HG03280 (cell line): ENCODE results near the gene GID8.

Experiments
- ATAC-seq: cut with Tn5 transposase; IDR thresholded peaks from one replicate; pipeline ENCODE4 v1.9.1; 2021; ENCODE audit warnings: mild to moderate bottlenecking, moderate library complexity; ENCODE audit not compliant: unreplicated experiment

The GID8 gene

DNA sequence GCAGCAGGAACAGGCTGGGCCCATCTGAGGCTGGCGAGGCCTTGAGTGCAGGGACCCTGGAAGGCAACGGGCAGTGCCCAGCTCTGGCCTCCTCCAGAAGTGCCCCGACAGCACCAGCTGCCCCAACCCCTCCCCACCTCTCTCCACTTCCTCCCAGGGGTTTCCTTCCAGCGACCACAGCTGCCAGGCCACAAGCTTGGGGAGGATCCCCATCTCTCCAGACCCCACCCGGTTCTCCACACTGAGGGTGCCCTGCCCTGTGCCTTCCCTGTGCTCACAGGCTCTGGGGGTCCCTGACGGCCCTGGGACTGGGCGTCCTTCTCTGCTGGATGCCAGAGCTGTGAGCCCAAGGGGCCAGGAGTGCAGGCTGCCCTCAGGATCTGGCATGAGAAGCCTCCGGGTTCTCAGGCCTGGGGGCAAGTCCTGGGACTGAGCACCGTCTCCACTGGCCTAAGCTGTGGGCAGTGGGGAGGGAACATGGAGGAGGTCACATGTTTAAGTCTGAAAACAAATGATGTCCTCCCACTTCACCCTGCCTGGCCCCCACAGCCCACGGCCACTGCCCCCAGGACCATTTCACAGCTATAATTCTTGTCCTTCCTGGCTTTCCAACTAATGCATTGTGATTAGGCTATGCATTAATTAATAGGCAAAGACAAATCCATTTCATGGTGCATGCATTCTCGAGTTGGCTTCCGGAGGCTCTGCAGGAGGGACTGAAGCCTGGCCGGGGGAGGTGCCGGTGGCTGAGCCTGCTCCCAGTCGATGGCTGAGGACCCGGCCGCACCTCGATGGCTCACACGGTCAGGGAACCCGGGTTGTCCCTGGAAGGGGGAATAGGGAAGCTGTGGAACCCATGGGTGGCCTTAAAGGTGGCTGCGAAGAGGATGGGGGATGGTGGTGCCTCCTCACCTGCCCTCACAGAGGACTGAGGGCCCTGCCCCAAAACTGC, 44.5 kb downstream of the GID8 start:
- no peak for ATAC-seq

GRCh38 chr20:62983210-62983609, 45.3 kb downstream of the GID8 start:
- ATAC-seq, result no peak

DNA sequence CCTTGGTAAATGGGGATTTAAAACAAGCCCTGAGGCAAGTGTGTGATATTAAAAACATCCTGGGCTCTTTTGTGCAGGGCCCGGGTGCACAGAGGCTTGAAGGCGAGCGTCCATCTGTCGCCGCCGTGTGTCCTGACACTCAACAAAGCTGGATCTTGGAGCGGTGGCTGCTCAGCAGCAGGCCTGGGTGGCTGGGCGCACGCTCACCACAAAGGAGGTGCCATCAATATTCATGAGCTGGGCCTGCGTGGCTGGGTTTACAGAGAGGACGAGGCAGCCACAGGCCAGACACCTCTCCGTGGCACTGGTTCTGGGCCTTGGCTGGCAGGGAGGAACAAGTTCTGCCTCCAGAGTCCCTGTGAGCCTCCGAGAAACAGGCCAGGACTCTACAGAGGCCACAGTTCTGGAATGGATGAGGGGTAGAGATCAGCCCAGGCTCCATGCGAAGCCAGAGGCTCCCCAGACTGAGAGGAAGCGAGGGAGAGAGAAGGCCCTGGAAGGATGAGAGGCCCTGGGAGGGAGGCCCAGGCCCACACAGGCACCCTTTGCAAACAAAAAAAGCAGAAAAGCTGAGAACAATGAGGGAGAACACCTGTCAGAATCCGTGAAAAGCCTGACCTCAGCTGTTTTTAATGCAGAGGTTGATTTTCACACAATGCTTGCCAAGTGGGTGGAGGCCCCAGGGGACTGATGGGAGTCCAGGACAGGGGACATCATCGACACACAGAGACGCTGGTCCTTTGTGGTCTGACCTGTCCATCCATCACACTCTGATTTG, 46.9 kb downstream of the GID8 start:
- no peak for ATAC-seq

GRCh38 chr20:62985444-62985778, 47.5 kb downstream of the GID8 start:
- ATAC-seq, result no peak

GRCh38 chr20:62986257-62986800, 48.4 kb downstream of the GID8 start:
- no peak for ATAC-seq

GRCh38 chr20:62987114-62987513, 49.2 kb downstream of the GID8 start:
- no peak for ATAC-seq

DNA sequence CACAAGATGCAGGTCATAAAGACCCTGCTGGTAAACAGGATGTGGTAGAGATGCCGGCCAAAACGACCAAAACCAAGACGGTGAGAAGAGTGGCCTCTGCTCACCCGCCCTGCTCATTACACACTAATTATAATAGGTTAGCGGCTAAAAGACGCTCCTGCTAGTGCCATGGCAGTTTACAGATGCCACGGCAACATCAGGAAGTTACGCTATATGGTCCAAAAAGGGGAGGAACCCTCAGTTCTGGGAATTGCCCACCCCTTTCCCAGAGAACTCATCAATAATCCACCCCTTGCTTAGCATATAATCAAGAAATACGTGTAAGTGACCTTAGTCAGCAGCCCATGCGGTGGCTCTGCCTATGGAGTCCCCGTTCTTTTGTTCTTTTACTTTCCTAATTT, 51.3 kb downstream of the GID8 start:
- no peak for ATAC-seq

DNA sequence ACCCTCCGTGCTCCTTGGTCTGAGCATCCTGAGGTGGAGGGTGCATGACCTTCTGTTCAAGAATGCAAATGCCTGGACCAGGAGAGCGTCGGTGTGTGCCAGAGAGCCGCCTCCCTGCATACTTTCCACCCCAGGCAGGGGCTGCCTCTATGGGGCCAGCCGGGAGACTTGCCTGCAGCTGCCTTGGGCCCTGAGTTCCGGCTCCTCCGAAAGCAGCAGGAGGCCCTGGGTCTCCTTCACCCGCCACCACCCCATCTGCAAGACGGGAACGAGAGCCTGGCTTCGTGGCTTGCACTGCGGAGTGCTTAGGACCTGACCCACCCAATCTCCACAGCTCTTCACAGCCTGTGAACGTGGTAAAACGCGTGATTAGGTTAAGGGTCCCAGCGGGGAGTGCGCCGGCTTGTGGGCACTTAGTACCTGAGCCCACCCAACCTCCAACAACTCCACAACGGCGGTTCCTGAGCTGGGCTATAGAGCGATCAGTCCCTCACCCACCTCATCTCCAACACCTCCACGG, 52.4 kb downstream of the GID8 start:
- ATAC-seq, result no peak

- ATAC-seq, result no peak
Observed at GRCh38 chr20:62991196-62991807, 53.4 kb downstream of the GID8 start.

GRCh38 chr20:62991863-62992262, 53.9 kb downstream of the GID8 start:
- ATAC-seq, result no peak

DNA sequence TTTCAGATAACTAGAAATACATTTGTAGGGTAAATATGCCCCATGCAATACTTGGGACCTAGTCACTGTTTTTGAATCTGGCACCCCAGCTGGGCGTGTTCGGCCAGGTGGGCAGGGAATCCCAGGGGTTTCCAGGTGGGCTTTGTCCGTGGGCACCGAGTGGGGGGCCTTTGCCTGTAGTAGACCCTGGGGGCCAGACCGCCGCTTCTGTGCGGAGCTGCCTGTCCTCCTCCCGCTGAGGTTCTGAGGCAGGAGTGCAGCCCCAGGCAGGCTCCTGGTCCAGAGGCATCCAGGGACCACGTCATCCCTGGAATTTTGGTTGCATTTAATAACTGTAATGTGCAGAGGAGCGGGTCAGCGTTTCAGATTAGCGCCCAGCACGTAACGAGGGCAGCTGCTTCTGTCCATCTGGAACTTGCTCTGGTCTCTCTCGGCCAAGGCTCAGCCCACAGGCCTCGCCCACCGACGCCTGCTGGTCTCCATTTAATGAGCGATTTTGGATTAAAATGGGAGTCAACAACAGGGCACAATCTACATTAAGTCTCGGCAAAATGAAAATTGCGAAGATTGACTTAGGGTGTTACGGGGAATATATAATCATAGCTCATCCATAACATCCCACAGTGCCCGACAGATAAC, 56.0 kb downstream of the GID8 start:
- no peak for ATAC-seq

DNA sequence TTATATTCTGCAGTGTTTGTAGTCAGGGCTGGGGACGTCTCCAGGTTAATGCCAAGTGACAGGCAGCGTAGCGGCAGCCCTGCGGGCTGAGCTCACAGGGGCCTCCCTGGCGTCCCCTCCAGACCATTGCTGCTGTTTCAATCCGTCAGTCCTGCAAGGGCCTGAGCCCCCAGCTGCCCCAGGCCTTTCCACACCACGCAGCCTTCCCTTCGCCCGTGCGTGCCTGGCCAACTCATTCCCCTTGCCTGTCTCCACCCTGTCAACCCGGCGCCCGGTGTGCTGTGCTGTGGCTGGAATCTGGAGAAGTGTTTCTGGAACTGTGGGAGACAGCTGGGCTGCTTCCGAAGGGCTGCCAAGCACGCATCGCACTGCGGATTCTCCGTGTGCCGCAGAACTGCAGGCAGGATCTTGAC, 56.9 kb downstream of the GID8 start:
- no peak for ATAC-seq

GRCh38 chr20:62995481-62995880, 57.5 kb downstream of the GID8 start:
- ATAC-seq, result no peak

- ATAC-seq, result no peak
Observed at GRCh38 chr20:62995898-62996595, 58.1 kb downstream of the GID8 start.

GRCh38 chr20:62996596-62996982, 58.6 kb downstream of the GID8 start:
- no peak for ATAC-seq

GRCh38 chr20:62997417-62998035, 59.6 kb downstream of the GID8 start:
- no peak for ATAC-seq
